Activated CD4-positive, CD25-positive, alpha-beta regulatory T cell treated with anti-CD3 and anti-CD28 coated beads, Interleukin-2, amount 50 U/mL, for 24 hours (primary cell): Measurements from ENCODE around the gene TNFRSF14.
A peak's percentile ranks its signal among the peaks of the same experiment; 100 is the strongest.

Experiments used
- ATAC-seq, 2 donors: fragments of 150-1000 bp; cut with Tn5 transposase; one replicate each; pipeline ENCODE4 v1.10.0; 2021; ENCODE audit warnings: mild to moderate bottlenecking in 1 of 2, moderate library complexity in 1 of 2

The TNFRSF14 gene

DNA sequence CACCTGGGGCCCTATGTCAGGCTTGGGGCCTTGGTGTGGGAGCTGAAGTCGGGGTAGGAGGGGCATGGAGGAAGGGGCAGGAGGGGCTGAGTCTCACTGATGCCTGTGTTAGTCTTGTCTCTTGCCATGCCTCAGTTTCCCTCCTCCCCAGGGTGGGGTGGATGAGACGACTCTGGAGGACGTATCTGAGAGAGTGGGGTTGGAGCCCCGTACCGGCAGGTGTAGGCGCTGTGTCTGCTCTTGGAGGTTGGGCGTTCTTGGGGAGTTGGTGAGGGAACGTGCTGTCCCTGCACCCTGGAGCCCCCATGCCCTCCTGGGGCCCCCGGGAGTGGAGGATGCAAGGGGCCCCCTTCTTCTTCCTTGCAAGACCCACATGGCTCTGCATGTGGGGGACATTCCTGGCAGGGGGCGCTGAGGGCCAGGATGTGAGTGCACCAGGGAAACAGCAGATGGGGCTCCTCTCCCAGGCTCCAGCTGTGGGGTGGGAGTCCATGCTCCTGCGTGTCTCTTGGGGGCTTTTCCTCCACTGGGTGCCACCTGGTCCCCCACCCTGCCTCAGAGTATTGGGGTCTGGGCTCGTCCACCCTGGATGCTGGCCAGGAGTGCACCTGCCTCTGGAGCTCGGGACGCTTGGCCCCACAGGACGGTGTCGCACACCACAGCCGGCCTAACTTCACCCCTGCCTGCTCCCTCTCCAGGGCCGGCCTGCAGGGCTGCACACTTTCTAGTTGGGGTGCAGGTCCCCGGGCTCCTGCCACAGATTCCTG is 1.4 kb upstream of the TNFRSF14 start:
- ATAC-seq: no peak

DNA sequence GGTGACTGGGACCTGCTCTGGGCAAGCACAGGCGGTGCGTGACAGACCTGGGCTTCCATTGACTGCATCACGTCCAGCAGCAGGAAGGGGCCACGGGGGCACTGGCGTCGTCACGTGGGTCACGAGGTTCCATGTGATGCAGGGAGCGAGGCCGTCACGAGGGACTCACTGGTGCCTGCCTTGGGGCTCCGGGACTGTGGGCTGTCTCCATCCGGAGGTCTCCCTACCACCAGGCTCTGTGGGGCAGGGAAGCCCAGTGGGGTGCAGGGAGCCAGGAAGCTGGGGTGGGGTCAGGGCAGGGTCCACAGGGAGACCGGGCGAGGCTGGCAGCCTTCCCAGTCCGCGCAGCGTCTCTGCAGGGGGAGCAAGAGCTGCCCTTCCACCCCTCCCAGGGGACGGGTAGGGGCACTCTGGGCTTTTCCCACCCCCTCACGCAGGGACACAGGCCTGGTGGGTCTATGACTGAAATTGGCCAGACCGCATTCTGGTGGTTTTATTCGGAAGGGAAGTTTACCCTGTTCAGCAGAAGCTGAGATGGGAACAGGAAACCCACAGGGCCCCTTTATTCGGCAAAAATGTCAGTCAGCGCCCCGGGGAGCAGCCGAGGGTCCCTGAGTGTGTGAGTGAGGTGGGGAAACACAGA is 416 bp upstream of the TNFRSF14 start:
- ATAC-seq: peak; percentile 64 to 66

DNA sequence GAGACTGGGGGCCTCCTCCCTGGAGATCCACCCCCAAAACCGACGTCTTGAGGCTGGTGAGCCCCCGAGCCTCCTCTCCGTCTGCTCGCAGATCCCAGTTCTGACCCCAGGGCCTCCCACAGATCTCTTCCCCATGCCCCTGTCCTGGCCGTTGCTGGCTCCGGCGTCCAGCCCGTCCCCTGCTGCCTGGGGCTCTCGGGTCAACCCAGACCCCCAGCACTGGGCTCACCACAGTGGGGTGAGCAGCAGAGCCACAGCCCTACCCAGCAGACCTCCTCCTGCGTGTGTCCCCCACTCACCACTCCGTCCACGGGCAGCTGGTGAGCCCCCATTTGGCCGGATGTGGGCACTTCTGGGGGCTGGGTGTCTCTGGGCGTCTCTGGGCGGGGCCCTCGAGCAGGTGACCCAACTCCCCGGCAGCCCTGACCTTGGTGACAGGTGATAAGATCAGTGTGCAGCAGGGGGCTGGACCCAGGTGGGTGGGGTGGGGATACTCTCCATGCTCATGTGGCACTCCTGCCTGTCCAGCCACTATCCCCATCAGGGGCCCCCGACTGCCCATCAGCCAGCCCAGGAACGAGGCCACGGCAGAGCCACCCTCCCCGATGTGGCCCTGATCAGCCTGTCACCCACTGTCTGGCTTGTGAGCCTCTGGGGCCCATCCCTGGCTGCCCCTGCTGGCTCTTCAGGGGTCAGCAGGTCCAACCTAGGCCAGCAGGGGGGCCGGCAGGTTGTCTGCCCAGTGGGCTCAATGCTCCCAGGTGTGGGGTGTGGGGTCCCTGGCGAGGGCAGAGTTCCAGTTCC is 709 bp downstream of the TNFRSF14 start:
- peak; percentile 2 to 7 for ATAC-seq

DNA sequence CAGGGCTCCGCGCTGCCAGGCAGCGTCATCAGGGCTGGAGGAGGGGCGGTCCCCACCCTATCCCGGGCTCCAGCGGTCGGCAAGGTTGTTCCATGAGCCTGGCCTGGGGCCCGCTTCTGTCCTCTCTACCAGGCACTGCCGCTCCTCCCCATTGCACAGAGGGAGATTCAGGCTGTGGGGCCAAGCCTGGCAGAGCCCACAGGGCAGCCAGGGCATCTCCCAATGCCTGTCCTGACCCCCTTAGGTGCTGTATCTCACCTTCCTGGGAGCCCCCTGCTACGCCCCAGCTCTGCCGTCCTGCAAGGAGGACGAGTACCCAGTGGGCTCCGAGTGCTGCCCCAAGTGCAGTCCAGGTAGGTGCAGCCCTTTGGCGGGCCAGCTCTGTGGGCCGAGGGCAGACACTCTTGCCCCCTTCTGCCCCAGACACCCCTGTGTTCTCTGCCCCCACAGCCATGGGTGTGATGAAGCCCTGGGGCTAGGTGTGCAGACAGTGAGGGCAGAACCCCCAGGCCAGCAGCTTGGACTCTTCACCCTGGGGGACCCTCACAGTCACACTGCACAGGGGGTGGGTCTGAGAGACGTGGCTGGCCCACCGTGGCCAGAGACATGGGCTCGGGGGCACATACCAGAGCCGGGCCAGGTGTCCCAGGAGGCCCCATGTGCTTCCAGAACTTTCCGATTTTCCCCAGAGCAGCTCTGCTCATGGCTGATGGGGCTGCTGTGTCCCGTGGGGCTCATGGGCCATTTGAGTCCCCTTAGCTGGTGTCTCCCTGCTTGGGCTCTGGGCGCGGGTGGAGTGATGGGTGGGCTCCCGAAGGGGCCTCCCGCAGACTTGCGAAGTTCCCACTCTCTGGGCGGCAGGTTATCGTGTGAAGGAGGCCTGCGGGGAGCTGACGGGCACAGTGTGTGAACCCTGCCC is 1.6 kb downstream of the TNFRSF14 start:
- ATAC-seq: no peak

DNA sequence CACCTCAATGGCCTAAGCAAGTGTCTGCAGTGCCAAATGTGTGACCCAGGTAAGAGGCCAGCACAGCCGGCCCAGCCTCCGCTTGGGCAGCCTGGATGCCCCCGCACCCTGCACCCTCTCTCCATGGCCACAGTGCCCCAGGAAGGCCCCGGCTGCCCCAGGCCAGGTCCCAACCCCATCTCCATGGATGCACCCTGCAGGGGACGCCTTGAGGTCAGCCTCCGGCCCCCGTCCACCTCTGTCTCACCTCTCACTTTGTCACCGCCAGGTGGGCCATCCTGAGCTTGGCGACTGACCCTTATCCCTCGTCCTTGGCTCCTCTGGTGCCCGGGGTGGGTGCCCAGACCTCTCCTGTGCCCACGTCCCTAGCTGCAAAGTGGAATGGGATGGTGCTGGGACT is 2.2 kb downstream of the TNFRSF14 start:
- no peak for ATAC-seq

DNA sequence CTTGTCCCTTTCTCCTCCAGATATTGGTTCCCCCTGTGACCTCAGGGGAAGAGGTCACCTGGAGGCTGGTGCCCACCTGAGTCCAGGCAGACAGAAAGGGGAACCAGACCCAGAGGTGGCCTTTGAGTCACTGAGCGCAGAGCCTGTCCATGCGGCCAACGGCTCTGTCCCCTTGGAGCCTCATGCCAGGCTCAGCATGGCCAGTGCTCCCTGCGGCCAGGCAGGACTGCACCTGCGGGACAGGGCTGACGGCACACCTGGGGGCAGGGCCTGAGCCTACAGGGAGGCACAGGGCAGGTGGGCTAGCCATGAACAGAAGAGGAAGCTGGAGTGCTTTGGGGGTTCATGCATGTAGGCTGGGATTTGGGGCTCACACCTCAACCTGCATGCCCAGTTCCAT is 2.7 kb downstream of the TNFRSF14 start:
- ATAC-seq: no peak

DNA sequence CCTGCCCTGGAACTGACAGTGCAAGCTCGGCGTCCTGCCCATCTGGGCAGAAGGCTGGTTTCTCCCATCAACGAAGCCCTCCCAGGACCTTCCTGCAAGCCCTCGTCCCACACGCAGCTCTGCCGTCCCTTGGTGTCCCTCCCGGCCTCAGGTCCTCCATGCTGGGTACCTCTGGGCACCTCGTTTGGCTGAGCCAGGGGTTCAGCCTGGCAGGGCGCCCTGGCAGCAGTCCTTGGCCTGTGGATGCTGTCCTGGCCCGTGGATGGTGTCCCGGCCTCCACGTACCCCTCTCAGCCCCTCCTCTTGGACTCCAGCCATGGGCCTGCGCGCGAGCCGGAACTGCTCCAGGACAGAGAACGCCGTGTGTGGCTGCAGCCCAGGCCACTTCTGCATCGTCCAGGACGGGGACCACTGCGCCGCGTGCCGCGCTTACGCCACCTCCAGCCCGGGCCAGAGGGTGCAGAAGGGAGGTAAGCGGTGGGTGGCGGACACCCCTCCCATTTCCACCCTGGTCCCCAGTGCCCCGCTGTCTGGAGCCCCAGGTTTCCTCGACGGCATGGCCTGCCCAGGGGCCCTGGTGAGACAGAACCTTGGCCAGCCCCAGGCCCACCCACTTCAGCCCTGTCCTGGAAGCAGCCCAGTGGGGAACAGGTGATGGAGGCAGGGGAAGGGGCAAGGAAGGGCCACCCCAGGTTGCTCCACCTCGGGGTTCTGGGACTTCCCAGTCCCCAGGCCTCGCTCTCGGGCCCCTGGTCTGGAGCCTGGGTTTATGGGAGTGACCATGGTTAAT is 3.5 kb downstream of the TNFRSF14 start:
- ATAC-seq: no peak

DNA sequence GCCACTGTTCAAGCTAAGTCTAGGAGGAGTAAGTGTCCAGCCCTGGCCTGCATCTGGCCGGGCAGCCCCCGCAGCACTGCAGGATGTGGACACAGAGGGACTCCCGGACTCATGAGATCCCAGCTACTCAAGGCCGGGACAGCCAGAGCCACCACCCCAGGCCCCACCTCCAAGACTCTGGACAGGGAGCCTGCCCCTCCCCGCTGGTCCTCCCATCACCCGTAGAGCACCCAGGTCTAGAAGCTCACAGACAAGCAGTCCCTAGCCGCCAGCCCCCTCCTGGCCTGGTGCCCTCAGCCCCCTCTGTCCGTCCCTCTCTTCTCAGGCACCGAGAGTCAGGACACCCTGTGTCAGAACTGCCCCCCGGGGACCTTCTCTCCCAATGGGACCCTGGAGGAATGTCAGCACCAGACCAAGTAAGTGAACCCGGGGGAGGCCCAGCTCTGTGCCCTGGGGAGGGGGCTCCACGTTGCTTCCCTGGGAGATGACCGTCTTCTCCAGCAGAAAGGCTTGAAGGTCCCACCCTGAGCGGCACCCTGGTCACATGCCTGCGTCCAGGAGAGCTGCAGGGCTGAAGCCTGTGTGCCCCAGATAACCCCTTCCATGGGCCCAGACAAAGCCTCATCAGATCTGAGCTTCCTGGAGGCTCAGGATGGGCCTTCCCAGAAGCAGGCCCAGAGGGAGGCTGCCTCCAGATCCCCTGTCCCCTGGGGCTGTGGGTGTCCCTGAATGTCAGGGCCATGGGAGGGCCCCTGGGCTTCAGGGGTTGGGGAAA is 4.3 kb downstream of the TNFRSF14 start:
- no peak for ATAC-seq

DNA sequence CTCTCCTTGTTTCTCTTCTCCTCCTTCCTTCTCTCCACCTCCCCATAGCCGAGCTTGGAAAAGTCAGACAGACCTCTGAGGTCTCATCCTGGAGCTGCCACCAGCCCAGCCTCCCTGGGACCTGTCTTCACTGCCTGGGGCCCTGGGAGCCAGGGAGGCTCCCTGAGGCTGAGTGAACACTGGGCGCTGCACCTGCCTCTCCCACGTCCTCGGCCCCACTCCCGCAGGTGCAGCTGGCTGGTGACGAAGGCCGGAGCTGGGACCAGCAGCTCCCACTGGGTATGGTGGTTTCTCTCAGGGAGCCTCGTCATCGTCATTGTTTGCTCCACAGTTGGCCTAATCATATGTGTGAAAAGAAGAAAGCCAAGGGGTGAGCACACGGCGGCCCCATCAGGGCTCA is 5.3 kb downstream of the TNFRSF14 start:
- no peak for ATAC-seq

DNA sequence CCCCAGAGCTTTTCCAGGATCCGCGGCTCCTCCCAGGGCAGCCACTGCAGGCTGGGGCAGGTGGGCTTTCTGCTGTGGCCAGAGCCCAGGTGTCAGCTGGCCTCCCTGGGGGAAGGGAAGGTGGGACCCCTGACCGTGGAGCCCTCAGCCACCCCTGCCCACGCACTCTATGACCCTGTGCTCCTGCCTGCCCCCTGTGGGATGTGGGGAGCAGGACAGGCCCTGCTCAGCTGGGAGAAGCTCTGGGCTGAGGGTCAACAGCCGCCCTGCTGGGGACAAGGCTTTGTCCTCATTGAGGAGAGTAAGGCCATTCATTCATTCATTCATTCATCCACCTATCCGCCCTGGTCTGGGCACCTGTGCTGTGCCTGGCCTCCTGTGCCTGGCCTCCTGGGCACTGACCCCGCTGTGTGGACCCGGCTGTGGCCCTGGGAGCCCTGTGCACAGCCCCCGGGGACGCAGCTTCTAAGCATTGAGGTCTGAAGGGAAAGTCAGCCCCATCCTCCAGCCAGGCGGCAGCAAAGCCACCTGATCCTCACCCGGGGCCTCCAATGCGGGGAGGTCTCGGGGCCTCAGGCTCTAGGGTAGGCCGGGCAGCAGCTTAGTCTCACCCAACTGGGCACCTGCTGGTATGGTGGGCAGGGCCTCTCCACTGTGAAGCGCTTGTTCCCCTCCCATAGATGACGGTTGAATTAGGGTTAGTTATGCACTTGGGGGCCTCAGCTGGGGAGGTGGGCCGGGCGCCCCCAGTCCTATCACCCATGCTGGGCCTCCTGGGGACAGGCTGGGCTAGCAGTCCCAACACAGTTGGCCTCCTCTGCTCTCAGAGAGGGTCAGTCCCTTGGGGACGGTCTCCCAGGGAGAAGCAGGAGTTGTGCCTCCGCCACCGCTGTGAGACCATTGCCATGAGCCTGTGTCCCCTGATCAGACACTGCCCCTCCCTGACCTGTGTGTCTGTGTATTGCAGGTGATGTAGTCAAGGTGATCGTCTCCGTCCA is 6.0 kb downstream of the TNFRSF14 start:
- ATAC-seq: peak; percentile 35 to 58

DNA sequence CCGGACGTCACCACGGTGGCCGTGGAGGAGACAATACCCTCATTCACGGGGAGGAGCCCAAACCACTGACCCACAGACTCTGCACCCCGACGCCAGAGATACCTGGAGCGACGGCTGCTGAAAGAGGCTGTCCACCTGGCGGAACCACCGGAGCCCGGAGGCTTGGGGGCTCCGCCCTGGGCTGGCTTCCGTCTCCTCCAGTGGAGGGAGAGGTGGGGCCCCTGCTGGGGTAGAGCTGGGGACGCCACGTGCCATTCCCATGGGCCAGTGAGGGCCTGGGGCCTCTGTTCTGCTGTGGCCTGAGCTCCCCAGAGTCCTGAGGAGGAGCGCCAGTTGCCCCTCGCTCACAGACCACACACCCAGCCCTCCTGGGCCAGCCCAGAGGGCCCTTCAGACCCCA is 7.0 kb downstream of the TNFRSF14 start:
- ATAC-seq: no peak

DNA sequence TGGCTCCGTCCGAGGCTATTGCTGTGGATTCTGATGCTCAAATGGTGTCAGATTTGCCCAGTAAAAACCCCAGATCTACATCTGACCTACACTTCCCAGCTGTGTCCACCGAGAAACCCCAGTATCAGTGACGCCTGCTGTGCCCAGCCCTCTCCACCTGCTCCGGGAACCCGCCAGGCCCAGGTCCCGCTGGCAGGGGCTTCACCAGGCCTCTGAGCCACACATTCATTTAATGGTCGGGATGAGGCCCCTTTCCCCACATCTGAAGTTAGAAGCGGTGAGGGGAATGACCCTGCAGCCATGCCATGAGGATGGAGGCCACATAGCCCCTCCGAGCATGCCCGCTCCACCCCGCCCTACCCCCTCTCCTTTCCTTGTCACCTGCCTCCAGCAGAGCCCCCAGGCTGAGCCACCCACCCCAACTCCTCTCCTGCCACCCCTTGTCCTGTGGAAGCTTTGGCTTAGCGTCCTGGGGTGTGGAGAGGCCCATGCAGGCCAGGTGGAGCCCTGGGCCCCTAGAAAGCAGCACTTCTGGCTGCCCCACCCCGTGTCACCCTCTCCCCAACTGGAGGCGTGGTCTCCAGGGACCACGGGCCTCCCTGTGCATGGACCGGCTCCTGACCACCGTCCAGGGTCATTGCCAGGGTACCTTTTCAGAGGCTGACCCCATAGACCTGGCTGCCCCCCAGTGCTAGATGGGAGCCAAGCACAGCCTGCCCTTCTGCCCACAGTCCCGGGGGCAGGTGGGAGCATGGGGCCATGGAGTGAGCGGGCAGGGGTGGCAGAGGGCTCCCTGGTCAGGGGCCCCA is 8.0 kb downstream of the TNFRSF14 start:
- ATAC-seq: no peak

DNA sequence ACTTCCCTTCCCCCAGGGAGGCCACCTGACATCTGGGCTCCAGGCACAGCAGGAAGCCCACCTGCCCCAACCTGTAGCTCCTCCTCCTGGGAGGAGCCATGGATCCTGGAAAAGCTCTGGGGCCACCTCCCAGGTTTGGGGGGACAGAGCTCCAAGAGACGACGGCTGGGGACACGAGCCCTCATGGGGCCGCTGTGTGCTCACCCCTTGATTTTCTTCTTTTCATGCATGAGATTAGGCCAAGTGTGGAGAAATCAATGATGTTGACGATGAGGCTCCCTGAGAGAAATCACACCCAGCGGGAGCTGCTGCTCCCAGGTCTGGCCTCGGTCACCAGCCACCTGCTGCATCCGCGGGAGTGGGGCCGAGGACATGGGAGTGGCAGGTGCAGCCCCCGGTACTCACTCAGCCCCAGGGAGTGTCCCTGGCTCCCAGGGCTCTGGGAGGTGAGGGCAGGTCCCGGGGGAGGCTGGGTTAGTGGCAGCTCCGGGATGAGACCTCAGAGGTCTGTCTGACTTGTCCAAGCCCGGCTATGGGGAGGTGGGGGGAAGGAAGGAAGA is 8.7 kb downstream of the TNFRSF14 start:
- ATAC-seq: no peak

DNA sequence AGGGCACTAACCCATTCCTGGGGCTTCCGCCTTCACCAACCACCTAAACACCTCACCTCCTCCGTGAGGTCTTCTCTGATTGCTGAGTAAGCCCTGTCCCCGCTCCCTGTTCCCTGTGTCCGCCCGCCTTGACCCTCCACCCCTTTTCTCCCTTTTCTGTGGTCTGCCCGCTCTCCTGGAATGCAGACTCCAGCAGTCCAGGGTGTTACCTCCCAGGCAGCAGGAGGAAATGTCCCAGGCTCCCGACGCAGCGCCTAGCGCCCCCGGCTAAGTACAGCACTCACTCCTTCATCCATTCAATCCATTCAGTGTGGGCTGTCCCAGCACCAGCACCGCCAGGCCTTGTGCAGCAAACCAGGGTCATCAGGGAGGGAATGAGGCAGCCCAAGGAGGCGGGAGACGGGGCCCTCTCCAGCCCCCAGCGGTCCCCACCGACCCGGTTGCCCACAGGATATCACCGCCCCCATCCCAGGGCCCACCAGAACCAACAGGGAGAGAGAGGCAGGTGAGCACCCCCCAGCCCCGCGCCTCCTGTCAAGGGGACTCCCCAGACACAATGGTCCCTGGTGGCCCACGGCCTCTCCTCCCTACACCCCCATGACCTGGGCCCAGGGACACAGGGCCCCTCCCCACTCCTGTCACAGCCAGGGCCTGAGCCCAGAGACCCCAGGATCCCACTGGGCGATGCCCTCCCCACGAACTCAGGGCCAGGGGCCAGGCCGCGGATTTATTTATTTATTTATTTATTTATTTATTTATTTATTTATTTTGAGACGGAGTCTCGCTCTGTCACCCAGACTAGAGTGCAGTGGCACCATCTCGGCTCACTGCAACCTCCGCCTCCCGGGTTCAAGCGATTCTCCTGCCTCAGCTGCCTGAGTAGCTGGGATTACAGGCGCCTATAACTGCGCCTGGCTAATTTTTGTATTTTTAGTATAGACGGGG is 10.2 kb downstream of the TNFRSF14 start:
- no peak for ATAC-seq

DNA sequence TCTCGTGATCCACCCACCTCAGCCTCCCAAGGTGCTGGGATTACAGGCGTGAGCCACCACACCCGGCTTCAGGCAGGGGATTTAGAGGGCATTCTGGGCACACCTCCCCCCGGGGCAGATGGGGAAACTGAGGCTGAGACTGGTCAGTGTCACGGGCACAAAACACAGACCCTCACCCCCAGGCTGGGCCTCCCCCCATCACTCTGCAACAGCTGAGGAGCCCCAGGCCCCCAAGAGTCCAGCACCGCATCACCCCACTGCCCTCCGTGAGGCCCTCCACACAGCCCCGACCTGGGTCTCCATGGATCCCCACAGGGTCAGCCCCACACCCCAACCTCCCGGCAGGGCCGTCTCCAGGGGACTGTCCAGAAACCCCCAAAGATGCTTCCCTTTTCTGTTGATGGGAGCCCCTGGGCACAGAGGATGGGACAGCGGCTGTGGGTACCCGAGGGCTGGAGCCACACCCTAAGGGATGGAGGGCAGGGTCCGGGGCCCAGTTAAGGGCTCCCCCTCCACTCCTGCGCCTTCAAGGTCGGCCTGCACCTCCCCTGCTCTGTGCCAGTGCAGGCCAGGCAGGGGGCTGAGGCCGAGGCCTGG is 11.0 kb downstream of the TNFRSF14 start:
- no peak for ATAC-seq

DNA sequence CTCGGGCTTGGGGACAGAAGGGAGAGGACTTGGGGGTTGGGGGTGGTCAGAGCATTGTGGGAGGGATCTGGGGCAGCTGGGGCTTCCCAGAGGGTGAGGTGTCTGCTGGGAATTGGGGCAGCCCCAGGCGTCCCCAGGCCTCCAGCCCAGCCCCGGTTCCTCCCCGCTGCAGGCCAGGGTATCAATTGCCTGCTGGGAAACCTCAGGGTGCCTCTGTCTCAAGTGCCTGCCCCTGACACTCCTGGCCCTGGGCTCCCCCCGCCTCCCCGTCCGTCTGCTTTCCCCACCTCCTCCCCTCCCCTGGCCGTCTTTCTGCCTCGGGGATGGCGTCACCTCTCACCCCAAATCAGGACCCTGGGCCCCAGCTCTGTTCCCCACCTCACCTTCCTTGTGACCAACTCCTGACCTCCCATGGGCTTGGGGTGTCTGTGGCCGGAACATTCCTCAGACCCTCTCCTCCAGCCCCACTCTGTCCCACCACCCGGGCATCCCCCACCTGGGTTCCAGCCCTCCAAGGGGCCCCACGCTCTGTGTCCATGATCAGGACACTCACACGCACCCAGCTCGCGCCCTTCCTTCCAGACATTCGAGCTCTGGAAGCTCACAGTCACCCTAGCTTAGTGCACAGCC is 12.1 kb downstream of the TNFRSF14 start:
- ATAC-seq: peak in 1 of 2 donors; percentile 21
